CD14-positive monocyte (primary cell): Measurements from ENCODE around the gene SCG3. TPM values are rescaled to one million over a fixed set of nuclear protein-coding genes. Genes with fewer than 3 reads are reported as not detected.
A peak's percentile ranks its signal among the peaks of the same experiment; 100 is the strongest.

Experiments used
- DNase-seq, 3 donors: peaks; one replicate each; pipeline ENCODE4 v3.0.0-alpha.2; 2011 to 2022
- H2AFZ ChIP-seq: 2 replicates; pipeline ENCODE4 v1.6.0; 2012; ENCODE audit warnings: mild to moderate bottlenecking, low read depth, low read length, inconsistent platforms; ENCODE audit not compliant: insufficient read depth, poor library complexity, severe bottlenecking
- H3K27ac ChIP-seq, 2 donors: 1 replicate in 1 of 2; 2 replicates in 1 of 2; pipeline ENCODE4 v1.5.1; 2012 to 2013; ENCODE audit warnings: low read length in 2 of 2, control low read depth in 1 of 2, inconsistent platforms in 1 of 2, low read depth in 1 of 2, mild to moderate bottlenecking in 1 of 2
- H3K27me3 ChIP-seq, 2 donors: one replicate each; pipeline versions ENCODE4 v1.6.0 to v1.6.1; 2011 to 2013; ENCODE audit warnings: low read length in 2 of 2; ENCODE audit not compliant: control insufficient read depth in 2 of 2, insufficient read depth in 2 of 2
- H3K36me3 ChIP-seq, 2 donors: replicated peaks in 1 of 2; 1 replicate in 1 of 2; 2 replicates in 1 of 2; pipeline versions ENCODE4 v1.5.1 to v1.6.1; 2012 to 2013; ENCODE audit warnings: low read length in 2 of 2, control low read depth in 1 of 2, inconsistent platforms in 1 of 2, mild to moderate bottlenecking in 1 of 2; ENCODE audit not compliant: insufficient read depth in 2 of 2, control insufficient read depth in 1 of 2
- H3K4me1 ChIP-seq, 2 donors: 1 replicate in 1 of 2; 2 replicates in 1 of 2; pipeline versions ENCODE4 v1.5.1 to v1.6.1; 2012 to 2013; ENCODE audit warnings: low read length in 2 of 2, control low read depth in 1 of 2, inconsistent platforms in 1 of 2, mild to moderate bottlenecking in 1 of 2, moderate library complexity in 1 of 2; ENCODE audit not compliant: insufficient read depth in 2 of 2, control insufficient read depth in 1 of 2
- H3K4me2 ChIP-seq: replicated peaks from 2 replicates; pipeline ENCODE3; 2012; ENCODE audit warnings: low read length, moderate library complexity, mild to moderate bottlenecking; ENCODE audit not compliant: poor library complexity, severe bottlenecking; ENCODE audit errors: extremely low read depth
- H3K4me3 ChIP-seq, 3 experiments: fragments of 200-600 bp in 1 of 3; sonication (generic) in 1 of 3; replicated peaks in 1 of 3; 1 replicate in 2 of 3; 2 replicates in 1 of 3; pipeline ENCODE4 v1.5.1; 2011 to 2013; ENCODE audit warnings: low read length in 3 of 3, mild to moderate bottlenecking in 3 of 3, control low read depth in 2 of 3, low read depth in 2 of 3, inconsistent platforms in 1 of 3, moderate library complexity in 1 of 3
- H3K79me2 ChIP-seq: 2 replicates; pipeline ENCODE4 v1.6.0; 2012; ENCODE audit warnings: mild to moderate bottlenecking, control low read depth, inconsistent platforms, low read length, moderate library complexity; ENCODE audit not compliant: insufficient read depth
- H3K9ac ChIP-seq: 2 replicates; pipeline ENCODE4 v1.6.0; 2017; ENCODE audit warnings: low read length, mild to moderate bottlenecking; ENCODE audit not compliant: insufficient read depth, poor library complexity, severe bottlenecking
- H3K9me3 ChIP-seq, 2 donors: replicated peaks in 1 of 2; 1 replicate in 1 of 2; 2 replicates in 1 of 2; pipeline versions ENCODE4 v1.5.1 to v1.6.1; 2012 to 2013; ENCODE audit warnings: low read length in 2 of 2, control low read depth in 1 of 2; ENCODE audit not compliant: control insufficient read depth in 1 of 2, insufficient read depth in 1 of 2
- H4K20me1 ChIP-seq: 2 replicates; pipeline ENCODE4 v1.6.0; 2012; ENCODE audit warnings: mild to moderate bottlenecking, low read length, control low read depth, moderate library complexity; ENCODE audit not compliant: insufficient read depth
- H3K27ac Mint-ChIP-seq, 7 donors: one replicate each; pipeline ENCODE4 v1.8.0; 2020; ENCODE audit warnings: mild to moderate bottlenecking in 7 of 7, mixed read lengths in 7 of 7, moderate library complexity in 6 of 7, inconsistent platforms in 2 of 7
- H3K27me3 Mint-ChIP-seq, 3 donors: one replicate each; pipeline ENCODE4 v1.8.0; 2021 to 2022; ENCODE audit warnings: low read depth in 3 of 3, mild to moderate bottlenecking in 3 of 3, mixed read lengths in 3 of 3, moderate library complexity in 3 of 3, inconsistent platforms in 1 of 3
- H3K36me3 Mint-ChIP-seq, 2 donors: one replicate each; pipeline ENCODE4 v1.8.0; 2020; ENCODE audit warnings: mixed read lengths in 2 of 2, inconsistent platforms in 1 of 2, mild to moderate bottlenecking in 1 of 2
- H3K4me1 Mint-ChIP-seq: one replicate; pipeline ENCODE4 v1.8.0; 2020; ENCODE audit warnings: mild to moderate bottlenecking, mixed read lengths
- H3K4me3 Mint-ChIP-seq, 2 donors: one replicate each; pipeline ENCODE4 v1.8.0; 2020; ENCODE audit warnings: mild to moderate bottlenecking in 2 of 2, mixed read lengths in 2 of 2, moderate library complexity in 1 of 2
- H3K9me3 Mint-ChIP-seq, 7 donors: one replicate each; pipeline ENCODE4 v1.8.0; 2020 to 2022; ENCODE audit warnings: mixed read lengths in 7 of 7, mild to moderate bottlenecking in 6 of 7, moderate library complexity in 6 of 7, inconsistent platforms in 2 of 7
- WGBS: methylation state at CpG from one replicate; pipeline ENCODE4 v1.1.5; 2013; ENCODE audit warnings: missing lambda C conversion rate; ENCODE audit not compliant: insufficient coverage; 5-methylcytosine and 5-hydroxymethylcytosine counted together
- intact Hi-C, 2 donors: fragments of 100-400 bp; cut with micrococcal nuclease; formaldehyde crosslinking; loops; one replicate each; pipeline versions ENCODE4 v1.15.0 to v1.15.1; 2023
- polyA plus RNA-seq, 3 donors: library from polyadenylated mRNA; depleted of rRNA in 1 of 3; unstranded in 2 of 3; stranded (reverse) in 1 of 3; fragments of 300-500 nt in 2 of 3; fragments of >200 nt in 1 of 3; fragmentation: Illumina TruSeq in 2 of 3; gene quantifications; 1 replicate in 2 of 3; 2 replicates in 1 of 3; pipeline ENCODE4 v1.2.3, GENCODE V29; 2012 to 2021
- TF ChIP-seq, protein P1 (sequence below): fragments of 200-600 bp; IDR thresholded peaks from one replicate; pipeline ENCODE4 v1.8.0; 2022; ENCODE audit warnings: antibody characterized with exemption, mild to moderate bottlenecking

The SCG3 gene
- polyA plus RNA-seq, 3 donors = not detected

DNA sequence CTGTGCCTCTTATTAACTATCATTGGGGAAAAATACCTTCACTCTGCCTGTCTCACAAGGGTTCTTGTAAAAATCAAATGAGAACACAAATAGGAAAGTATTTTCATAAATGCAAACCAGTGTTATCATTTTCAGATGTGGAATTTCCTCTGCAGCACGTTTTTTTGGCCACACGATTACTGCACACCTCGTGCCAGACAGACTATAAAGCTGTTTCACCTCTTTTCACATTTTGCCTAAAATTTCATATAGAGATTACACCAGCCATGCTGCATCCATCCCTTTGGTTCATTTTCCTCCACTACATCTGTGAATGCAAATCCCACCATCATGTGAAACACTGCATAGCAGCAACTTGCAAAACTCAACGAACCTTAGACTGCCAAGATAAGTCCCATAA, 68.9 kb downstream of the SCG3 start:
- Histone ChIP-seq H3K9ac (no peak overlapping the region), H3K79me2 (peaks cover 28% of the 10 kb centered on the region), H3K4me2 (no peak overlapping the region), H3K36me3 (no peaks in the 10 kb centered on the region), H3K9me3 (no peaks in the 10 kb centered on the region), H3K4me1 (peaks cover 38 to 40% of the 10 kb centered on the region in 2 donors), H3K27ac (no peak overlapping the region), H4K20me1 (peaks cover 25% of the 10 kb centered on the region), H3K4me3 (no peak overlapping the region), H2AFZ (no peak overlapping the region), H3K27me3 (peaks cover 12 to 15% of the 10 kb centered on the region in 2 donors)
- 81% methylated on average over 3 of the region's 4 CpGs for WGBS
- H3K36me3 Mint-ChIP-seq = no peaks in the 10 kb centered on the region
- peaks cover 0 to 4% (median 0%) of the 10 kb centered on the region in 7 donors for H3K9me3 Mint-ChIP-seq
- H3K27me3 Mint-ChIP-seq = peaks cover 16 to 17% (median 16%) of the 10 kb centered on the region in 3 donors
- peaks cover 41% of the 10 kb centered on the region for H3K4me1 Mint-ChIP-seq
- intact Hi-C loops = no loop called here
- H3K27ac Mint-ChIP-seq = no peak overlapping the region
- TF ChIP-seq, protein P1, sequence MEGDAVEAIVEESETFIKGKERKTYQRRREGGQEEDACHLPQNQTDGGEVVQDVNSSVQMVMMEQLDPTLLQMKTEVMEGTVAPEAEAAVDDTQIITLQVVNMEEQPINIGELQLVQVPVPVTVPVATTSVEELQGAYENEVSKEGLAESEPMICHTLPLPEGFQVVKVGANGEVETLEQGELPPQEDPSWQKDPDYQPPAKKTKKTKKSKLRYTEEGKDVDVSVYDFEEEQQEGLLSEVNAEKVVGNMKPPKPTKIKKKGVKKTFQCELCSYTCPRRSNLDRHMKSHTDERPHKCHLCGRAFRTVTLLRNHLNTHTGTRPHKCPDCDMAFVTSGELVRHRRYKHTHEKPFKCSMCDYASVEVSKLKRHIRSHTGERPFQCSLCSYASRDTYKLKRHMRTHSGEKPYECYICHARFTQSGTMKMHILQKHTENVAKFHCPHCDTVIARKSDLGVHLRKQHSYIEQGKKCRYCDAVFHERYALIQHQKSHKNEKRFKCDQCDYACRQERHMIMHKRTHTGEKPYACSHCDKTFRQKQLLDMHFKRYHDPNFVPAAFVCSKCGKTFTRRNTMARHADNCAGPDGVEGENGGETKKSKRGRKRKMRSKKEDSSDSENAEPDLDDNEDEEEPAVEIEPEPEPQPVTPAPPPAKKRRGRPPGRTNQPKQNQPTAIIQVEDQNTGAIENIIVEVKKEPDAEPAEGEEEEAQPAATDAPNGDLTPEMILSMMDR = no peak
- no peak for DNase-seq
- peak overlapping the region in 1 of 2 donors; percentile 92 for H3K4me3 Mint-ChIP-seq

DNA sequence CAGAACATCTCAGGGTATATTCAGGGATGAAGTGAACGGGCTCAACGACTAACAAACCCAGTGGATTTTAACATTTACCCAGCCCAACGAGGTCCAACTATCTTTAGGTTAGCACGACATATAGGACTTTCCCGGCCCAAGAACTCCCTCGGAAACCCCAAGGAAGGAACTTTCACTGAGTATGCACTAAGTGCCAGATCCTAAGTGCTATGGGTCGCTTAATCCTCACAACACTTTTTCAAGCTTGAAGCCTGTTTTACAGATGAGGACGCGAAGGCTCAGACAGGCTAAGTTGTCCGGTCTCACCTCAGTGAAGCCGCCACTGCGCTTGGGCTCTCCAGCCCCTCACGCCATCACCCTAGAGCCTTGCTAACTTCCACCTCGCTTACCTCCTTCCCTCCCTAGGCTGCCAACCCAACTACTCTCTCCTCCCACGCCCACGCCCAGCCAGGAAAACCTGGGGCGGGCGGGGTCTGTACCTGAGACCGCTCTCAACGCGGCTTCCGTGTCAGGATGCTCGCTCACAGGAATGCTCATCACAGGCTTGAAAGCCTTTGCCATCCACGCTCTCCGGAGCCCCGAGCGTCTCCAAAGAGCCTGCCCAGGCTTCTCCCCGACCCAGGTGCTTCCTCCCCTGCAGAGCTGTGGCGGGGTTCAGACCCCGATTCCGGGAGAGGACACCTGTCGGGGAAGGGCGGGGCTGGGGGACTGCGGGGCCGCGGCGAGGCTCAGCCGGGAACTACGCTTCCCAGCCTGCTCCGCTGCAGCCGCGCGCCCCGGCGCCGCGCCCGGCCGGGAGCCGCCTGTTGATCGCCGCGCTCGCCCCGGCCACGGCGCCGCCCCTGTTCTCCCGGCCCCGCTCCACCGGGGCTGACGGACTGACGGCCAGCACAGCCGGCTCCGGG, 69.7 kb downstream of the SCG3 start, which contains the start of gene TMOD2:
TMOD2 (plus strand) TSS at position 806 of the 905 bp plus-strand sequence. CDS start 14,845 bp downstream, outside the sequence.
- Mint-ChIP-seq H3K4me3 (peak within 1 kb of the TSS; percentile 95 to 98), H3K36me3 (no peaks in the 10 kb centered on the region), H3K27me3 (peaks cover 16 to 17% (median 16%) of the 10 kb centered on the region in 3 donors), H3K9me3 (peaks cover 0 to 4% (median 0%) of the 10 kb centered on the region in 7 donors), H3K4me1 (peaks cover 49% of the 10 kb centered on the region), H3K27ac (peak within 1 kb of the TSS in 6 of 7 donors; percentile 31 to 90 (median 84))
- intact Hi-C loops = no loop called here
- Histone ChIP-seq H3K9ac (peak within 1 kb of the TSS; percentile 54), H3K27me3 (peaks cover 12 to 15% of the 10 kb centered on the region in 2 donors), H2AFZ (peak within 1 kb of the TSS; percentile 80), H4K20me1 (peaks cover 32% of the 10 kb centered on the region), H3K79me2 (peaks cover 33% of the 10 kb centered on the region), H3K9me3 (no peaks in the 10 kb centered on the region), H3K4me1 (peaks cover 46 to 48% of the 10 kb centered on the region in 2 donors), H3K36me3 (no peaks in the 10 kb centered on the region), H3K4me2 (peak within 1 kb of the TSS; percentile 89), H3K27ac (peak within 1 kb of the TSS; percentile 23 to 68), H3K4me3 (peak within 1 kb of the TSS; percentile 61 to 84 (median 72))
- DNase-seq = peak in 1 of 3 donors; percentile 22
- WGBS = 12% methylated on average over 64 of the region's 65 CpGs
- TF ChIP-seq, protein P1 = no peak
